OCI-LY1 (cell line): ENCODE measurements around the gene DLEC1.

ENCODE experiments used
- H2AFZ ChIP-seq: fragments of 200-600 bp; sonication (generic), shearing (Covaris generic); 2 replicates; pipeline ENCODE4 v1.6.0; 2014; ENCODE audit warnings: antibody characterized with exemption, mild to moderate bottlenecking, low read length
- H3F3A ChIP-seq: fragments of 200-600 bp; sonication (generic), shearing (Covaris generic); 2 replicates; pipeline ENCODE4 v1.6.0; 2014; ENCODE audit warnings: mild to moderate bottlenecking, antibody characterized with exemption, low read length, moderate library complexity; ENCODE audit not compliant: insufficient read depth
- H3K27ac ChIP-seq: fragments of 200-600 bp; sonication (generic); 2 replicates; pipeline ENCODE4 v1.5.1; 2014; ENCODE audit warnings: low read length, mixed run types, mild to moderate bottlenecking, low read depth; ENCODE audit not compliant: poor library complexity, severe bottlenecking
- H3K27me3 ChIP-seq: fragments of 200-600 bp; sonication (generic); 2 replicates; pipeline ENCODE4 v1.6.0; 2014; ENCODE audit warnings: antibody characterized with exemption, mild to moderate bottlenecking, low read length, moderate library complexity; ENCODE audit not compliant: insufficient read depth
- H3K36me3 ChIP-seq: fragments of 200-600 bp; sonication (generic); 2 replicates; pipeline ENCODE4 v1.6.1; 2014; ENCODE audit warnings: mild to moderate bottlenecking, antibody characterized with exemption, low read length, moderate library complexity, mixed read lengths; ENCODE audit not compliant: insufficient read depth
- H3K4me1 ChIP-seq: fragments of 200-600 bp; sonication (generic); 2 replicates; pipeline ENCODE4 v1.5.1; 2014; ENCODE audit warnings: mild to moderate bottlenecking, low read length, moderate library complexity; ENCODE audit not compliant: insufficient read depth, severe bottlenecking
- H3K4me2 ChIP-seq: fragments of 200-600 bp; sonication (generic), shearing (Covaris generic); 2 replicates; pipeline ENCODE4 v1.6.1; 2014; ENCODE audit warnings: low read length
- H3K4me3 ChIP-seq: fragments of 200-600 bp; sonication (generic); 2 replicates; pipeline ENCODE4 v1.5.1; 2014; ENCODE audit warnings: low read length, low read depth, mild to moderate bottlenecking, mixed read lengths; ENCODE audit not compliant: poor library complexity, severe bottlenecking
- H3K79me2 ChIP-seq: fragments of 200-600 bp; shearing (Covaris generic); 2 replicates; pipeline ENCODE4 v1.6.1; 2016; ENCODE audit warnings: mixed run types, low read length, mixed read lengths; ENCODE audit not compliant: insufficient read depth
- H3K9ac ChIP-seq: fragments of 200-600 bp; sonication (generic), shearing (Covaris generic); 2 replicates; pipeline ENCODE4 v1.6.1; 2014; ENCODE audit warnings: mild to moderate bottlenecking, low read length, mixed read lengths
- H3K9me2 ChIP-seq: fragments of 200-600 bp; sonication (generic), shearing (Covaris generic); 2 replicates; pipeline ENCODE4 v1.6.1; 2014; ENCODE audit warnings: low read depth, mild to moderate bottlenecking, low read length, mixed read lengths
- H3K9me3 ChIP-seq: fragments of 200-600 bp; shearing (Covaris generic); 2 replicates; pipeline ENCODE4 v1.6.1; 2014; ENCODE audit warnings: low read length, mixed read lengths
- H4K20me1 ChIP-seq: fragments of 200-600 bp; sonication (generic), shearing (Covaris generic); 2 replicates; pipeline ENCODE4 v1.6.0; 2016; ENCODE audit warnings: mild to moderate bottlenecking, low read length; ENCODE audit not compliant: insufficient read depth
- EZH2 ChIP-seq: fragments of 200-600 bp; sonication (generic), shearing (Covaris generic); IDR thresholded peaks from 2 replicates; pipeline ENCODE4 v1.8.0; 2017; ENCODE audit warnings: borderline replicate concordance, mixed run types, mild to moderate bottlenecking, antibody characterized with exemption, low read length, moderate library complexity, mixed read lengths
- TF ChIP-seq, protein P1 (sequence below): fragments of 200-600 bp; sonication (generic), shearing (Covaris generic); IDR thresholded peaks from 2 replicates; pipeline ENCODE4 v1.5.1; 2017; ENCODE audit warnings: mild to moderate bottlenecking, antibody characterized with exemption, low read length, moderate library complexity, mixed read lengths

The DLEC1 gene

GRCh38 chr3:38101811-38102443 lies 62.9 kb downstream of the DLEC1 start:
- Histone ChIP-seq H3K79me2 (no peaks in the 10 kb centered on the region), H3K4me2 (no peak overlapping the region), H3K27me3 (0 out of 2 replicates have a peak, but pooled peaks cover 5% of the 10 kb centered on the region), H3K9ac (no peak overlapping the region), H3F3A (no peaks in the 10 kb centered on the region), H3K36me3 (no peaks in the 10 kb centered on the region), H4K20me1 (no peaks in the 10 kb centered on the region), H3K27ac (no peak overlapping the region), H3K4me1 (no peaks in the 10 kb centered on the region), H3K9me2 (no peaks in the 10 kb centered on the region), H3K4me3 (no peak overlapping the region), H2AFZ (no peak overlapping the region), H3K9me3 (0 out of 2 replicates have a peak, but pooled peaks cover 3% of the 10 kb centered on the region)
- TF ChIP-seq, protein P1, sequence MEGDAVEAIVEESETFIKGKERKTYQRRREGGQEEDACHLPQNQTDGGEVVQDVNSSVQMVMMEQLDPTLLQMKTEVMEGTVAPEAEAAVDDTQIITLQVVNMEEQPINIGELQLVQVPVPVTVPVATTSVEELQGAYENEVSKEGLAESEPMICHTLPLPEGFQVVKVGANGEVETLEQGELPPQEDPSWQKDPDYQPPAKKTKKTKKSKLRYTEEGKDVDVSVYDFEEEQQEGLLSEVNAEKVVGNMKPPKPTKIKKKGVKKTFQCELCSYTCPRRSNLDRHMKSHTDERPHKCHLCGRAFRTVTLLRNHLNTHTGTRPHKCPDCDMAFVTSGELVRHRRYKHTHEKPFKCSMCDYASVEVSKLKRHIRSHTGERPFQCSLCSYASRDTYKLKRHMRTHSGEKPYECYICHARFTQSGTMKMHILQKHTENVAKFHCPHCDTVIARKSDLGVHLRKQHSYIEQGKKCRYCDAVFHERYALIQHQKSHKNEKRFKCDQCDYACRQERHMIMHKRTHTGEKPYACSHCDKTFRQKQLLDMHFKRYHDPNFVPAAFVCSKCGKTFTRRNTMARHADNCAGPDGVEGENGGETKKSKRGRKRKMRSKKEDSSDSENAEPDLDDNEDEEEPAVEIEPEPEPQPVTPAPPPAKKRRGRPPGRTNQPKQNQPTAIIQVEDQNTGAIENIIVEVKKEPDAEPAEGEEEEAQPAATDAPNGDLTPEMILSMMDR = no peak
- no peak for TF ChIP-seq EZH2

- Histone ChIP-seq H3K36me3 (no peaks in the 10 kb centered on the region), H3K79me2 (no peaks in the 10 kb centered on the region), H2AFZ (no peak overlapping the region), H4K20me1 (no peaks in the 10 kb centered on the region), H3K4me3 (no peak overlapping the region), H3F3A (no peaks in the 10 kb centered on the region), H3K4me2 (no peak overlapping the region), H3K27me3 (0 out of 2 replicates have a peak, but pooled peaks cover under 1% of the 10 kb centered on the region), H3K27ac (no peak overlapping the region), H3K4me1 (no peaks in the 10 kb centered on the region), H3K9ac (no peak overlapping the region), H3K9me2 (no peaks in the 10 kb centered on the region), H3K9me3 (0 out of 2 replicates have a peak, but pooled peaks cover 3% of the 10 kb centered on the region)
- no peak for TF ChIP-seq EZH2
- TF ChIP-seq, protein P1 = no peak
These were observed 63.4 kb downstream of the DLEC1 start for GRCh38 chr3:38102444-38102814.

- Histone ChIP-seq H3K27me3 (no peaks in the 10 kb centered on the region), H3K9ac (no peak overlapping the region), H3F3A (no peaks in the 10 kb centered on the region), H3K4me2 (no peak overlapping the region), H3K4me1 (no peaks in the 10 kb centered on the region), H3K36me3 (no peaks in the 10 kb centered on the region), H3K79me2 (no peaks in the 10 kb centered on the region), H3K9me3 (0 out of 2 replicates have a peak, but pooled peaks cover 3% of the 10 kb centered on the region), H4K20me1 (no peaks in the 10 kb centered on the region), H3K4me3 (no peak overlapping the region), H3K27ac (no peak overlapping the region), H2AFZ (no peak overlapping the region), H3K9me2 (no peaks in the 10 kb centered on the region)
- TF ChIP-seq, protein P1 = no peak
- TF ChIP-seq EZH2 = no peak
These were observed 66.5 kb downstream of the DLEC1 start for GRCh38 chr3:38105525-38105924.
